ENCODE measurements around the gene UBQLN4.

Gene UBQLN4

GRCh38 chr1:156053768-156054499 lies at the start of gene UBQLN4:
Gene UBQLN4 (minus strand): TSS chr1:156053798. CDS start chr1:156053701, 97 bp downstream.
- peak; percentile 81 for DNase-seq

- no peak for DNase-seq
These were observed 49.3 kb upstream of the UBQLN4 start for GRCh38 chr1:156102633-156103511.

- no peak for DNase-seq
These were observed 48.3 kb upstream of the UBQLN4 start for GRCh38 chr1:156101880-156102279.

- DNase-seq: peak; percentile 55
These were observed 46.8 kb upstream of the UBQLN4 start for GRCh38 chr1:156100205-156100995.

GRCh38 chr1:156099282-156099681 lies 45.7 kb upstream of the UBQLN4 start:
- DNase-seq: no peak

- no peak for DNase-seq
These were observed 45.2 kb upstream of the UBQLN4 start for GRCh38 chr1:156098784-156099183.

- DNase-seq: no peak
These were observed 44.0 kb upstream of the UBQLN4 start for GRCh38 chr1:156097499-156098178.

- DNase-seq: peak; percentile 55
These were observed 43.2 kb upstream of the UBQLN4 start for GRCh38 chr1:156096640-156097391.

GRCh38 chr1:156095906-156096508 lies 42.4 kb upstream of the UBQLN4 start:
- DNase-seq: no peak

- no peak for DNase-seq
These were observed 38.0 kb upstream of the UBQLN4 start for GRCh38 chr1:156091610-156092009.

- peak; percentile 78 for DNase-seq
These were observed 37.2 kb upstream of the UBQLN4 start for GRCh38 chr1:156090840-156091188.

GRCh38 chr1:156090138-156090839 lies 36.7 kb upstream of the UBQLN4 start:
- DNase-seq: no peak

- peak; percentile 23 for DNase-seq
These were observed 36.1 kb upstream of the UBQLN4 start for GRCh38 chr1:156089704-156090103.

- no peak for DNase-seq
These were observed 32.7 kb upstream of the UBQLN4 start for GRCh38 chr1:156086256-156086662.

- DNase-seq: no peak
These were observed 30.5 kb upstream of the UBQLN4 start for GRCh38 chr1:156083800-156084790.

GRCh38 chr1:156082309-156083091 lies 28.9 kb upstream of the UBQLN4 start, which contains the start of gene MEX3A:
Gene MEX3A (minus strand): TSS chr1:156082465. CDS start chr1:156081998, 467 bp downstream.
- peak; percentile 84 for DNase-seq

GRCh38 chr1:156081917-156082308 lies 28.3 kb upstream of the UBQLN4 start:
- peak; percentile 60 for DNase-seq

- peak; percentile 53 for DNase-seq
These were observed 27.8 kb upstream of the UBQLN4 start for GRCh38 chr1:156081180-156081916.

Data from NCI-H1092 treated with DMSO at 0.1 percent for 48 hours (cell line).